Measurements from ENCODE around the gene TRPM5. TPM values are rescaled to one million over a fixed set of nuclear protein-coding genes. Genes with fewer than 3 reads are reported as not detected.

Gene TRPM5
- total RNA-seq, 4 donors from 2014 or later: 8.1 to 24.2 (median 16.3) TPM

DNA sequence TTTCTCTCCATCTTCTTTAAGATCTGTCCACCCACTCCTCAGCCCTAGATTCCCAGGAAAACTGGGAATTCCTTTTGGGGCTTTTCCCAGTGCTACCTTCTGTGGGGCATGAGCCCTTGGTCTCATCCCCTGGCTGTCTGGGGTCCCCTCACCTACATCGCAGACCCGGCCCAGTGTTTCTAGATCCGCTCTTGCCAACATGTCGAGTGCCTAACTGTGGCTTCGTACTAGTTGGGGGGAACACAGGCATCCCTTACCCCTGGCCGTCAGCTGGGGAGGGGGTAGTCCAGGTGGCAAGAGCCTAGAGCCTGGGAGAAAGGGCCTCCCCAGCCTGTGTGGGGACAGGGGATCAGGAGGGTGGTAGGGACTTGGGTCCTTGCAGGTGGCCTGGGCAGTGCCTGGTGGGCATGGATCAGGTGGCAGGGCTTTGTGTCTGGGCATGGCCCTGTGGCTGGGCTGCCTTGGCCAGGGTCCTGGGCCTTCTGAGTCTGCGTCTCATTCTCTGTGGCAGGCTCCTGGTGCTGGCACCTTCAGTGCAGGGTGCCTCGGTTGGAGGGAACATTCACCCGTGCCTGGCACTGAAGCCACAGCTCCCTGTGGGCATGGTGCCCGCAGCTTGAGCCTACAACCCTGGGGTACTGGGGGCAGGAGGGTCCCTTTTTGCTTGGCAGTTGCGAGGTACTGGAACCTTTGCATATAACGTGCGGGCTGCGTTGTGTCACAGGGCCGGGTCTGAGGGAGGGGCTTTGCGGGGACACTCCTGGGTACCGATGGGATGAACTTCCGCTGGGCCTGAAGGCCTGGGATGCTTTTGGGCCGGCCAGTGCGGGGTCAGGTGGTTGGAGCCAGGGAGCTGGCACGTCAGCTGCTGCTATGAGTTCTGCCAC, 4.6 kb upstream of the TRPM5 start:
- H3K36me3 ChIP-seq: no peaks in the 10 kb centered on the region
- DNase-seq: peak in 1 of 3 donors; percentile 40
- no peak overlapping the region for H3K4me3 ChIP-seq
- H3K9me3 ChIP-seq: no peaks in the 10 kb centered on the region
- no peak overlapping the region for H3K27ac ChIP-seq
- H3K4me1 ChIP-seq: peaks cover 4 to 31% (median 18%) of the 10 kb centered on the region in 4 donors
- TF ChIP-seq POLR2A (IDR thresholded peaks at IDR 0.05) (no peak), CTCF (IDR thresholded peaks at IDR 0.05) (no peak)
- H3K27me3 ChIP-seq: no peaks in the 10 kb centered on the region

DNA sequence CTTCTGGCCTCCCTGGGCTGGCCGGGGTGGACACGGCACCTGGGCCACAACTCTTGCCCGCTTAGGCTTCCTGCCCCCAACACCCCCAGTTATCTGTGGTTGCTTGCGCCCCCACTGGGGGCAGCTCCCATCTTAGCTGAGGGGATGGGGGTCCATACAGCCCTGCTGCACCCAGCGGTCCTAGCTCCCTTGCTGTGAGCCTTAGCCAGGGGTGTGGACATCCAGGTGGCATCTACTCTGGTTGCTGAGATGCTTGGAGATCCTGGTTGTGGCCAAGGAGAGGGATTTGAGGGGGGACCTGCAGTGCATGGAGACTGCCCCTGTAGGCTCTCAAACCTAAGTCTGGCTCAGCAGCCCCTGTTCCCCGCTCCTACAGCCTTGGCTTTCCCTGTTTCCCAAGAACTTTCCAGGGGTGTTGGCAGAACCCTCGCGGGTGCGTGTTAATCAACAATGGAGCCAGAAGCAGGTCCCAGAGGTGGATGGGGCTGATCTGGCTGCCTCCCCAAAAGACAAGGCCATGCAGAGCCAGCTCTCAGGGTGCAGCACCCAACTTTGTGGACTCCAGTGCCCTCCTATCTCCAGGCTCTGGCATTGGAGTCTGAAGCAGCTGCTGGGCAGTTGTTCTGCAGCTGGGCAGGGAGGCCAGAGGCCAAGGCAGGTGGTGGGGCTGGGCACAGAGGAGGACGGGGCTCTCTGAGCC, 3.8 kb upstream of the TRPM5 start:
- Histone ChIP-seq H3K4me1 (peaks cover 4 to 33% (median 21%) of the 10 kb centered on the region in 4 donors), H3K36me3 (no peaks in the 10 kb centered on the region), H3K27ac (peak overlapping the region in 1 of 4 donors; percentile 69), H3K9me3 (no peaks in the 10 kb centered on the region), H3K4me3 (no peak overlapping the region), H3K27me3 (no peaks in the 10 kb centered on the region)
- DNase-seq: peak in 1 of 3 donors; percentile 23
- no peak for TF ChIP-seq POLR2A (IDR thresholded peaks at IDR 0.05)
- no peak for TF ChIP-seq CTCF (IDR thresholded peaks at IDR 0.05)

DNA sequence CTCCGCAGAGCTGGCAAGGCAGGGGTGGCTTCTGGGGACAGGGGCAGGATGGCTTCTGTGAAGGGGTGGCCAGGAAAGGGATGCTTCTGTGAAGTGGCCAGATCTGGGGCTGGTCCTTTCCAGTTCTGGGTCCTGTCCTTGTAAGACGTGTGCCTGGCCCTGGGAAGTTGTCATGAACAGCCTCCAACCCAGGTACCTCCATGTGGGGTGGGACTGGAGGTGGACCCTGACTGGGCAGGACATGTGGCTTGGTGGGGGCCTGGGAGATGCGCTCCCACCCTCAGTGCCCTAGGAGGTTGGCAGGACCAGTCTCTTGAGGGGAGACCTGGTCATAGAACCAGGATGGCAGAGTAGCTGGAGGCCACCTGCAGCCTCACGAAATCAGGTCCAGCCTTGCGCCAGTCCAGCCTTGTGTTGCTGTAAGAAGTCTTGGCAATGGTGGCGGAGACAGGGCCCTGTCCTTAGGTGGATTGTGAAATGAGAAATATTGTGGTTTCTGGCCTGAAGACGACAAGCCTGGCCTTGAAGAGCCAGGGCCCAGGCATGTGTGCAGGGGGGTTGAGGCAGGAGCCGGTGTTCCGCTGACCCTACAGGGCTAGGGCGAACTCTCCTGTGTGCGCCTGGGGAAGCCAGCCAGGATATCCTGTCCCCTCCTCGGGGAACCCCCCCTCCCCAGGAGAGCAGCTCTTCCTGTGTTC, 3.1 kb upstream of the TRPM5 start:
- Histone ChIP-seq H3K27me3 (no peaks in the 10 kb centered on the region), H3K9me3 (no peaks in the 10 kb centered on the region), H3K4me3 (peak overlapping the region in 3 of 4 donors; percentile 20 to 83 (median 82)), H3K4me1 (peaks cover 4 to 33% (median 23%) of the 10 kb centered on the region in 4 donors), H3K36me3 (no peaks in the 10 kb centered on the region), H3K27ac (peak overlapping the region in 2 of 4 donors; percentile 30 to 69)
- TF ChIP-seq POLR2A (IDR thresholded peaks at IDR 0.05) (no peak), CTCF (IDR thresholded peaks at IDR 0.05) (no peak)
- DNase-seq: peak in 1 of 3 donors; percentile 43

DNA sequence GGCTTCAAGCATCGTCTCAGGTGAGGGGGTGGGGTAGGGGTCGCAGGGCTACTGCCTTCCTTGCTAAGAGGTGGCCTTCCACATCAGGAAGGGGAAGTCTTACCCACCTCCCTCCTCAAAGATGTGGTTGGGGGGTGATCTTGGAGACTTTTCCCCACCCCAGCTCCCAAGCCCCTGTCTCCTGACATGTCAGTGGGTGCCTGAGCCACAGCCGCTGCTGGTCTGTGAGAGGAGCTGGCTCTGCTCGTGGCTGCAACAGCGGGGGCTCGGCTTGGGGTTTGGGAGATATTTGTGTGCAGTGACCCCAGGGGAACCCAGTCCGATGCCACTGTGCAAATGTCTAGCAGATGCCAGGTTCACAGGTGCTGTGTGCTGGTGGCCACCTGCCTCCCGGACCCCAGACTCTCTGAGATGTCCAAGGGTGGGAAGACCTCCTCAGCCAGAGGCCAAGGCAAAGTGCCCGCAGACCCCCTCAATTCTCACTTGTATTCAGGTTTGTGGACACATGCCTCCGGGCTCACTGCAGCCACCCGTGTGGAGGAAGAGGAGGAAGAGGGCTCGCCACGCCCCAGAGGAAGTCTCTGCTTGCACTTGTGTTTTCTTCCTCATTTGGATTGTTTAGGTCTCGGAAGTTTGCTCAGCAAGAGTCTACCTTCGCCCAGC, 2.4 kb upstream of the TRPM5 start:
- no peaks in the 10 kb centered on the region for H3K27me3 ChIP-seq
- H3K4me3 ChIP-seq: peak overlapping the region in 3 of 4 donors; percentile 20 to 83 (median 82)
- no peaks in the 10 kb centered on the region for H3K9me3 ChIP-seq
- peak; percentile 56 to 75 (median 71) for DNase-seq
- H3K4me1 ChIP-seq: peaks cover 4 to 34% (median 24%) of the 10 kb centered on the region in 4 donors
- TF ChIP-seq CTCF (IDR thresholded peaks at IDR 0.05) (no peak), POLR2A (IDR thresholded peaks at IDR 0.05) (no peak)
- H3K27ac ChIP-seq: peak overlapping the region in 3 of 4 donors; percentile 48 to 91 (median 69)
- no peaks in the 10 kb centered on the region for H3K36me3 ChIP-seq

Data from Peyer's patch (tissue), 4 donors.